Liver (tissue), 9 donors: ENCODE data around the gene AGER. TPM values are rescaled to one million over a fixed set of nuclear protein-coding genes. Genes with fewer than 3 reads are reported as not detected.

ENCODE experiments used
- DNase-seq: peaks from one replicate; pipeline ENCODE4 v3.0.0-alpha.2; 2017; ENCODE audit warnings: low spot score
- H3K27ac ChIP-seq, 2 donors: one replicate each; pipeline ENCODE4 v1.7.0; 2013; ENCODE audit warnings: inconsistent platforms in 2 of 2, low read length in 2 of 2, control low read depth in 1 of 2, low read depth in 1 of 2, mild to moderate bottlenecking in 1 of 2
- H3K27me3 ChIP-seq, 4 donors: one replicate each; pipeline versions ENCODE4 v1.6.1 to v1.7.0; 2013; ENCODE audit warnings: low read length in 3 of 4, inconsistent platforms in 1 of 4, mild to moderate bottlenecking in 1 of 4, moderate library complexity in 1 of 4; ENCODE audit not compliant: control insufficient read depth in 4 of 4, insufficient read depth in 4 of 4
- H3K36me3 ChIP-seq, 4 donors: one replicate each; pipeline versions ENCODE4 v1.6.1 to v1.7.0; 2013; ENCODE audit warnings: low read length in 3 of 4, mild to moderate bottlenecking in 3 of 4, low read depth in 1 of 4, moderate library complexity in 1 of 4; ENCODE audit not compliant: control insufficient read depth in 4 of 4, insufficient read depth in 3 of 4
- H3K4me1 ChIP-seq, 4 donors: one replicate each; pipeline versions ENCODE4 v1.6.1 to v1.7.0; 2013; ENCODE audit warnings: low read length in 3 of 4, mild to moderate bottlenecking in 3 of 4, moderate library complexity in 1 of 4; ENCODE audit not compliant: control insufficient read depth in 4 of 4, insufficient read depth in 4 of 4
- H3K4me3 ChIP-seq, 3 donors: one replicate each; pipeline versions ENCODE4 v1.6.1 to v1.7.0; 2013; ENCODE audit warnings: low read length in 3 of 3, control low read depth in 1 of 3, low read depth in 1 of 3, mild to moderate bottlenecking in 1 of 3
- H3K9ac ChIP-seq, 2 donors: one replicate each; pipeline ENCODE4 v1.7.0; 2013; ENCODE audit warnings: low read length in 2 of 2, mild to moderate bottlenecking in 2 of 2, moderate library complexity in 2 of 2, control low read depth in 1 of 2, low read depth in 1 of 2
- H3K9me3 ChIP-seq, 4 donors: one replicate each; pipeline versions ENCODE4 v1.6.1 to v1.7.0; 2013; ENCODE audit warnings: low read length in 3 of 4; ENCODE audit not compliant: control insufficient read depth in 4 of 4
- ATF3 ChIP-seq: IDR thresholded peaks from 2 replicates; pipeline ENCODE4 v1.6.1; 2016; ENCODE audit warnings: antibody characterized with exemption
- EGR1 ChIP-seq, 2 donors: IDR thresholded peaks; 2 replicates each; pipeline ENCODE4 v1.6.1; 2016 to 2018; ENCODE audit warnings: antibody characterized with exemption in 2 of 2, low read depth in 2 of 2
- FOXA1 ChIP-seq: IDR thresholded peaks from 2 replicates; pipeline ENCODE4 v1.6.1; 2016; ENCODE audit warnings: antibody characterized with exemption
- FOXA2 ChIP-seq: IDR thresholded peaks from 2 replicates; pipeline ENCODE4 v1.6.1; 2016; ENCODE audit warnings: antibody characterized with exemption
- GABPA ChIP-seq, 2 donors: IDR thresholded peaks in 1 of 2; conservative IDR thresholded peaks in 1 of 2; 2 replicates each; pipeline ENCODE4 v1.6.1; 2016; ENCODE audit warnings: antibody characterized with exemption in 2 of 2, mild to moderate bottlenecking in 1 of 2, moderate library complexity in 1 of 2
- HNF4A ChIP-seq, 2 donors: conservative IDR thresholded peaks; 2 replicates each; pipeline ENCODE4 v1.6.1; 2016; ENCODE audit warnings: antibody characterized with exemption in 2 of 2, mild to moderate bottlenecking in 2 of 2
- HNF4G ChIP-seq: IDR thresholded peaks from 2 replicates; pipeline ENCODE4 v1.6.1; 2016; ENCODE audit warnings: antibody characterized with exemption
- JUND ChIP-seq, 2 donors: IDR thresholded peaks; 2 replicates each; pipeline ENCODE4 v1.6.1; 2016; ENCODE audit warnings: antibody characterized with exemption in 2 of 2
- NR2F2 ChIP-seq: IDR thresholded peaks from 2 replicates; pipeline ENCODE4 v1.6.1; 2016; ENCODE audit warnings: antibody characterized with exemption
- RAD21 ChIP-seq, 2 donors: IDR thresholded peaks; 2 replicates each; pipeline ENCODE4 v1.6.1; 2016; ENCODE audit warnings: antibody characterized with exemption in 2 of 2, mild to moderate bottlenecking in 2 of 2
- RXRA ChIP-seq, 2 donors: IDR thresholded peaks; 2 replicates each; pipeline ENCODE4 v1.6.1; 2017 to 2018; ENCODE audit warnings: antibody characterized with exemption in 2 of 2, mild to moderate bottlenecking in 1 of 2
- SP1 ChIP-seq: IDR thresholded peaks from 2 replicates; pipeline ENCODE4 v1.6.1; 2018; ENCODE audit warnings: antibody characterized with exemption, mild to moderate bottlenecking
- TAF1 ChIP-seq: conservative IDR thresholded peaks from 2 replicates; pipeline ENCODE4 v1.6.1; 2016; ENCODE audit warnings: antibody characterized with exemption, mild to moderate bottlenecking
- ZBTB33 ChIP-seq: IDR thresholded peaks from 2 replicates; pipeline ENCODE4 v1.6.1; 2016; ENCODE audit warnings: antibody characterized with exemption
- WGBS: extraction: QIAGEN DNeasy Blood & Tissue Kit; methylation state at CpG from one replicate; pipeline ENCODE4 v1.1.7; 2013; 5-methylcytosine and 5-hydroxymethylcytosine counted together
- polyA plus RNA-seq, 2 donors: library from polyadenylated mRNA; stranded (reverse) in 1 of 2; unstranded in 1 of 2; fragments of 200-250 nt in 1 of 2; fragments of >200 nt in 1 of 2; fragmentation: Nextera tagmentation in 1 of 2; extraction: Ambion mirVana in 1 of 2; gene quantifications; one replicate each; pipeline versions ENCODE4 v1.2.1 to v1.2.3, GENCODE V29; 2013 to 2015
- total RNA-seq, 2 donors: library from RNA; depleted of rRNA; stranded (reverse); fragments of >200 nt; gene quantifications; one replicate each; pipeline ENCODE4 v1.2.3, GENCODE V29; 2014
- TF ChIP-seq, protein P1 (sequence below): fragments of 150-350 bp; IDR thresholded peaks from 2 replicates; pipeline ENCODE4 v1.5.1; 2017; ENCODE audit warnings: improper control_type of control experiment, low read depth, low read length; ENCODE audit not compliant: missing input control
- TF ChIP-seq, protein P2 (sequence below): IDR thresholded peaks from 2 replicates; pipeline ENCODE4 v1.6.1; 2016; ENCODE audit warnings: antibody characterized with exemption
- TF ChIP-seq, protein P3 (sequence below): IDR thresholded peaks from 2 replicates; pipeline ENCODE4 v1.6.1; 2016; ENCODE audit warnings: antibody characterized with exemption, mild to moderate bottlenecking
- donor health status: healthy.
- donor health status: healthy.
- donor health status: healthy.
- donor health status: healthy.
- donor health status: healthy.

Gene AGER
- total RNA-seq = under 1 TPM; 0.47 to 0.92 TPM
- under 1 TPM; 0.75 to 0.91 TPM for polyA plus RNA-seq

DNA sequence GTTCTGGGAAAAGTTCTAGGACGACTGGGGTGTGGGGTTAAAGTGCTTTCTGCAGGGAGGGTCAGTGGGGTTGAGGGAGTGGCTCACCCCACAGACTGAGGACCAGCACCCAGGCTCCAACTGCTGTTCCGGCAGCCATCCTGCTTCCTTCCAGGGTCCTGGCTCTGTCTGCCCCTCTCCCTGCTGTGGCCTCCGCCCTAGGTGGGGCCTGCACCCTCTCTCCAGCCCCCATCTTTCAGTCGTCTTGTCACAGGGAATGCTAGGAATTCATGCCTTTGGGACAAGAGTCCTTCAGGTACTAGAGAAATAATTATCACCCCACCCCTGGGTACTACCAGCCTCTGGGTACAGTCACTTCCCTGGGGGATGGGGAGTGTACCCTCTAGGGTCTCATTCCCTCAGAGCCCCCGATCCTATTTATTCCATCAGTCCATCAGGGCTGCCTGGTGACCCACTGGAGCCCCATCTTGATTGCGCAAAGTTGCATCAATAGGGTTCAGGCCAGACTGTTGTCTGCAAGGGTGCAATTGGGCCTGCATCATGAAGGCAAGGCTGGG lies at the start of gene AGER:
TSS of gene AGER (minus strand) at position 170 of the 557 bp plus-strand sequence. CDS start at position 139, 31 bp downstream.
- TF ChIP-seq, protein P1, sequence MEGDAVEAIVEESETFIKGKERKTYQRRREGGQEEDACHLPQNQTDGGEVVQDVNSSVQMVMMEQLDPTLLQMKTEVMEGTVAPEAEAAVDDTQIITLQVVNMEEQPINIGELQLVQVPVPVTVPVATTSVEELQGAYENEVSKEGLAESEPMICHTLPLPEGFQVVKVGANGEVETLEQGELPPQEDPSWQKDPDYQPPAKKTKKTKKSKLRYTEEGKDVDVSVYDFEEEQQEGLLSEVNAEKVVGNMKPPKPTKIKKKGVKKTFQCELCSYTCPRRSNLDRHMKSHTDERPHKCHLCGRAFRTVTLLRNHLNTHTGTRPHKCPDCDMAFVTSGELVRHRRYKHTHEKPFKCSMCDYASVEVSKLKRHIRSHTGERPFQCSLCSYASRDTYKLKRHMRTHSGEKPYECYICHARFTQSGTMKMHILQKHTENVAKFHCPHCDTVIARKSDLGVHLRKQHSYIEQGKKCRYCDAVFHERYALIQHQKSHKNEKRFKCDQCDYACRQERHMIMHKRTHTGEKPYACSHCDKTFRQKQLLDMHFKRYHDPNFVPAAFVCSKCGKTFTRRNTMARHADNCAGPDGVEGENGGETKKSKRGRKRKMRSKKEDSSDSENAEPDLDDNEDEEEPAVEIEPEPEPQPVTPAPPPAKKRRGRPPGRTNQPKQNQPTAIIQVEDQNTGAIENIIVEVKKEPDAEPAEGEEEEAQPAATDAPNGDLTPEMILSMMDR = no peak
- no peak for TF ChIP-seq JUND (IDR thresholded peaks at IDR 0.05)
- no peak for TF ChIP-seq TAF1
- TF ChIP-seq, protein P2, sequence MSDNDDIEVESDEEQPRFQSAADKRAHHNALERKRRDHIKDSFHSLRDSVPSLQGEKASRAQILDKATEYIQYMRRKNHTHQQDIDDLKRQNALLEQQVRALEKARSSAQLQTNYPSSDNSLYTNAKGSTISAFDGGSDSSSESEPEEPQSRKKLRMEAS = no peak
- TF ChIP-seq FOXA2 = no peak
- TF ChIP-seq ZBTB33 = no peak
- TF ChIP-seq, protein P3, sequence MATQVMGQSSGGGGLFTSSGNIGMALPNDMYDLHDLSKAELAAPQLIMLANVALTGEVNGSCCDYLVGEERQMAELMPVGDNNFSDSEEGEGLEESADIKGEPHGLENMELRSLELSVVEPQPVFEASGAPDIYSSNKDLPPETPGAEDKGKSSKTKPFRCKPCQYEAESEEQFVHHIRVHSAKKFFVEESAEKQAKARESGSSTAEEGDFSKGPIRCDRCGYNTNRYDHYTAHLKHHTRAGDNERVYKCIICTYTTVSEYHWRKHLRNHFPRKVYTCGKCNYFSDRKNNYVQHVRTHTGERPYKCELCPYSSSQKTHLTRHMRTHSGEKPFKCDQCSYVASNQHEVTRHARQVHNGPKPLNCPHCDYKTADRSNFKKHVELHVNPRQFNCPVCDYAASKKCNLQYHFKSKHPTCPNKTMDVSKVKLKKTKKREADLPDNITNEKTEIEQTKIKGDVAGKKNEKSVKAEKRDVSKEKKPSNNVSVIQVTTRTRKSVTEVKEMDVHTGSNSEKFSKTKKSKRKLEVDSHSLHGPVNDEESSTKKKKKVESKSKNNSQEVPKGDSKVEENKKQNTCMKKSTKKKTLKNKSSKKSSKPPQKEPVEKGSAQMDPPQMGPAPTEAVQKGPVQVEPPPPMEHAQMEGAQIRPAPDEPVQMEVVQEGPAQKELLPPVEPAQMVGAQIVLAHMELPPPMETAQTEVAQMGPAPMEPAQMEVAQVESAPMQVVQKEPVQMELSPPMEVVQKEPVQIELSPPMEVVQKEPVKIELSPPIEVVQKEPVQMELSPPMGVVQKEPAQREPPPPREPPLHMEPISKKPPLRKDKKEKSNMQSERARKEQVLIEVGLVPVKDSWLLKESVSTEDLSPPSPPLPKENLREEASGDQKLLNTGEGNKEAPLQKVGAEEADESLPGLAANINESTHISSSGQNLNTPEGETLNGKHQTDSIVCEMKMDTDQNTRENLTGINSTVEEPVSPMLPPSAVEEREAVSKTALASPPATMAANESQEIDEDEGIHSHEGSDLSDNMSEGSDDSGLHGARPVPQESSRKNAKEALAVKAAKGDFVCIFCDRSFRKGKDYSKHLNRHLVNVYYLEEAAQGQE = no peak
- TF ChIP-seq NR2F2 = no peak
- no peak for TF ChIP-seq GABPA (IDR thresholded peaks at IDR 0.05 in 1 of 2, conservative IDR thresholded peaks at IDR 0.05 in 1 of 2)
- TF ChIP-seq HNF4G = no peak
- no peak for TF ChIP-seq FOXA1
- TF ChIP-seq SP1 = no peak
- TF ChIP-seq ATF3 = no peak
- no peak for TF ChIP-seq HNF4A (conservative IDR thresholded peaks at IDR 0.05)
- TF ChIP-seq RAD21 (IDR thresholded peaks at IDR 0.05) = no peak
- no peak for TF ChIP-seq EGR1 (IDR thresholded peaks at IDR 0.05; ENCODE audit: low read depth in 2 of 2)
- TF ChIP-seq RXRA (IDR thresholded peaks at IDR 0.05) = no peak
- peaks cover 5 to 23% (median 16%) of the 10 kb centered on the region in 4 donors for H3K4me1 ChIP-seq
- no peak within 1 kb of the TSS for H3K9ac ChIP-seq
- no peak within 1 kb of the TSS for H3K4me3 ChIP-seq
- 86% methylated on average over 6 of the region's 6 CpGs for WGBS
- no peak for DNase-seq
- no peaks in the 10 kb centered on the region for H3K27me3 ChIP-seq
- H3K36me3 ChIP-seq = peaks cover 0 to 35% (median 19%) of the 10 kb centered on the region in 4 donors
- H3K27ac ChIP-seq = peak within 1 kb of the TSS in 1 of 2 donors; percentile 25
- no peaks in the 10 kb centered on the region for H3K9me3 ChIP-seq
